Neural cell (in vitro differentiated cells): ENCODE measurements around the gene TBC1D3B. TPM values are rescaled to one million over a fixed set of nuclear protein-coding genes. Genes with fewer than 3 reads are reported as not detected.

Experiments used
- H2AFZ ChIP-seq: fragments of 200-600, 300-800 bp; sonication (generic), shearing (Covaris generic); 2 replicates; pipeline ENCODE4 v1.6.0; 2014; ENCODE audit warnings: low read depth, mild to moderate bottlenecking, antibody characterized with exemption, low read length, moderate library complexity
- H3F3A ChIP-seq: fragments of 200-600 bp; shearing (Covaris generic); 2 replicates; pipeline ENCODE4 v1.6.1; 2016; ENCODE audit warnings: mild to moderate bottlenecking, moderate library complexity, mixed read lengths, antibody characterized with exemption, low read length; ENCODE audit not compliant: insufficient read depth, poor library complexity, severe bottlenecking
- H3K27ac ChIP-seq: fragments of 200-600, 300-800 bp; sonication (generic), shearing (Covaris generic); 2 replicates; pipeline ENCODE4 v1.5.1; 2014; ENCODE audit warnings: mild to moderate bottlenecking, low read length, moderate library complexity
- H3K27me3 ChIP-seq: fragments of 300-800, 200-600 bp; sonication (generic), shearing (Covaris generic); 2 replicates; pipeline ENCODE4 v1.6.0; 2014; ENCODE audit warnings: mild to moderate bottlenecking, low read depth, low read length, moderate library complexity; ENCODE audit not compliant: insufficient read depth
- H3K36me3 ChIP-seq: fragments of 300-800, 200-600 bp; sonication (generic), shearing (Covaris generic); 2 replicates; pipeline ENCODE4 v1.5.1; 2014; ENCODE audit warnings: mild to moderate bottlenecking, antibody characterized with exemption, low read length, moderate library complexity; ENCODE audit not compliant: insufficient read depth
- H3K4me2 ChIP-seq: fragments of 300-800, 200-600 bp; sonication (generic), shearing (Covaris generic); 2 replicates; pipeline ENCODE4 v1.6.0; 2014; ENCODE audit warnings: mild to moderate bottlenecking, low read length
- H3K4me3 ChIP-seq: fragments of 300-800, 200-600 bp; sonication (generic), shearing (Covaris generic); 2 replicates; pipeline ENCODE4 v1.5.1; 2014; ENCODE audit warnings: mild to moderate bottlenecking, low read length, moderate library complexity
- H3K79me2 ChIP-seq: fragments of 200-600 bp; shearing (Covaris generic); replicated peaks from 2 replicates; pipeline ENCODE4 v1.6.0; 2014; ENCODE audit warnings: mild to moderate bottlenecking, low read length, moderate library complexity; ENCODE audit not compliant: insufficient read depth
- H3K9ac ChIP-seq: fragments of 300-800, 200-600 bp; sonication (generic), shearing (Covaris generic); 2 replicates; pipeline ENCODE4 v1.6.1; 2016; ENCODE audit warnings: mild to moderate bottlenecking, low read length, mixed read lengths
- H3K9me2 ChIP-seq: fragments of 200-600 bp; shearing (Covaris generic); 2 replicates; pipeline ENCODE4 v1.6.1; 2016; ENCODE audit warnings: mild to moderate bottlenecking, low read length, mixed read lengths; ENCODE audit not compliant: insufficient read depth
- H3K9me3 ChIP-seq: fragments of 200-600, 300-800 bp; sonication (generic), shearing (Covaris generic); 2 replicates; pipeline ENCODE4 v1.6.1; 2016; ENCODE audit warnings: mild to moderate bottlenecking, mixed run types, low read length, moderate library complexity, mixed read lengths
- H4K20me1 ChIP-seq: fragments of 200-600 bp; shearing (Covaris generic); 2 replicates; pipeline ENCODE4 v1.6.1; 2016; ENCODE audit warnings: mild to moderate bottlenecking, mixed run types; ENCODE audit not compliant: insufficient read depth
- EP300 ChIP-seq: fragments of 450-650 bp; conservative IDR thresholded peaks from 2 replicates; pipeline ENCODE4 v1.6.1; 2014; ENCODE audit warnings: antibody characterized with exemption, mild to moderate bottlenecking, moderate library complexity; ENCODE audit not compliant: poor library complexity, severe bottlenecking
- EZH2 ChIP-seq: fragments of 200-600, 300-800 bp; shearing (Covaris generic), sonication (generic); IDR thresholded peaks from 2 replicates; pipeline ENCODE4 v1.6.1; 2014; ENCODE audit warnings: antibody characterized with exemption, low read length, borderline replicate concordance, mild to moderate bottlenecking; ENCODE audit not compliant: insufficient read depth, poor library complexity, severe bottlenecking
- MXI1 ChIP-seq: fragments of 450-650 bp; conservative IDR thresholded peaks from 2 replicates; pipeline ENCODE4 v1.6.1; 2014; ENCODE audit warnings: antibody characterized with exemption, mild to moderate bottlenecking; ENCODE audit not compliant: poor library complexity, severe bottlenecking
- POLR2AphosphoS5 ChIP-seq: IDR thresholded peaks from 2 replicates; pipeline ENCODE4 v1.6.1; 2012
- RAD21 ChIP-seq: fragments of 450-650 bp; conservative IDR thresholded peaks from 2 replicates; pipeline ENCODE4 v1.6.1; 2014; ENCODE audit warnings: antibody characterized with exemption, mild to moderate bottlenecking, moderate library complexity
- REST ChIP-seq: IDR thresholded peaks from 2 replicates; pipeline ENCODE4 v1.6.1; 2012; ENCODE audit warnings: borderline replicate concordance
- SMC3 ChIP-seq: fragments of 450-650 bp; conservative IDR thresholded peaks from 2 replicates; pipeline ENCODE4 v1.6.1; 2014; ENCODE audit warnings: antibody characterized with exemption, mild to moderate bottlenecking, moderate library complexity; ENCODE audit not compliant: poor library complexity
- TAF1 ChIP-seq: IDR thresholded peaks from 2 replicates; pipeline ENCODE4 v1.6.1; 2012; ENCODE audit warnings: low read depth
- polyA plus RNA-seq: library from polyadenylated mRNA; depleted of rRNA; stranded (reverse); fragments of >200 nt; gene quantifications from 2 replicates; pipeline ENCODE4 v1.2.3, GENCODE V29; 2014
- TF ChIP-seq, protein P1 (sequence below): fragments of 450-650 bp; IDR thresholded peaks from 2 replicates; pipeline ENCODE4 v1.5.1; 2014; ENCODE audit warnings: antibody characterized with exemption, mild to moderate bottlenecking, moderate library complexity; ENCODE audit not compliant: poor library complexity, severe bottlenecking

TBC1D3B gene
- polyA plus RNA-seq, 1 donor from 2014 or later, result 9.8 TPM

DNA sequence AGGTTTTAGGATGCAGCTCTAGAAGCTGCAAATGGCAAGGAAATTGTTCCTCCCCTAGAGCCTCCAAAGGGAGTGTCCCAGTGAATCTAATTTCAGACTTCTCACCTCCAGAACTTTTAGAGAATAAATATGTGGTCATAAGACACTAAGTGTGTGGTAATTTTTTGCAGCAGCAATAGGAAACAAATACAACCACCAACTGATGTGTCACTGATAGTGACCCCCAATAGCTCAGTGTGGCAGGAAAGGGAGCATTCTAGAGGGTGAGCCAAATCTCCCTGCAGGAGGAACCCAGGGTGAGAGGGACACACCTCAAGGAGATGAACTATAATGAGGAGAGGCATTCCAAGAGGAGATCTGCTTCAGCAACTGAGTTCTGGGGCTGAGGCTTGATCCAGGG lies 38.5 kb upstream of the TBC1D3B start:
- no peaks in the 10 kb centered on the region for H3K9me2 ChIP-seq
- no peak overlapping the region for H3K9ac ChIP-seq
- H3K27me3 ChIP-seq, result no peaks in the 10 kb centered on the region
- no peak overlapping the region for H3K4me2 ChIP-seq
- no peak overlapping the region for H2AFZ ChIP-seq
- no peaks in the 10 kb centered on the region for H3F3A ChIP-seq
- no peak overlapping the region for H3K27ac ChIP-seq
- H3K4me3 ChIP-seq, result no peak overlapping the region
- TF ChIP-seq REST, result no peak
- TF ChIP-seq POLR2AphosphoS5, result no peak
- TF ChIP-seq EZH2, result no peak
- no peak for TF ChIP-seq TAF1
- no peak for TF ChIP-seq MXI1
- no peak for TF ChIP-seq RAD21
- TF ChIP-seq SMC3, result no peak
- no peak for TF ChIP-seq EP300
- TF ChIP-seq, protein P1, sequence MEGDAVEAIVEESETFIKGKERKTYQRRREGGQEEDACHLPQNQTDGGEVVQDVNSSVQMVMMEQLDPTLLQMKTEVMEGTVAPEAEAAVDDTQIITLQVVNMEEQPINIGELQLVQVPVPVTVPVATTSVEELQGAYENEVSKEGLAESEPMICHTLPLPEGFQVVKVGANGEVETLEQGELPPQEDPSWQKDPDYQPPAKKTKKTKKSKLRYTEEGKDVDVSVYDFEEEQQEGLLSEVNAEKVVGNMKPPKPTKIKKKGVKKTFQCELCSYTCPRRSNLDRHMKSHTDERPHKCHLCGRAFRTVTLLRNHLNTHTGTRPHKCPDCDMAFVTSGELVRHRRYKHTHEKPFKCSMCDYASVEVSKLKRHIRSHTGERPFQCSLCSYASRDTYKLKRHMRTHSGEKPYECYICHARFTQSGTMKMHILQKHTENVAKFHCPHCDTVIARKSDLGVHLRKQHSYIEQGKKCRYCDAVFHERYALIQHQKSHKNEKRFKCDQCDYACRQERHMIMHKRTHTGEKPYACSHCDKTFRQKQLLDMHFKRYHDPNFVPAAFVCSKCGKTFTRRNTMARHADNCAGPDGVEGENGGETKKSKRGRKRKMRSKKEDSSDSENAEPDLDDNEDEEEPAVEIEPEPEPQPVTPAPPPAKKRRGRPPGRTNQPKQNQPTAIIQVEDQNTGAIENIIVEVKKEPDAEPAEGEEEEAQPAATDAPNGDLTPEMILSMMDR, result no peak
- H3K9me3 ChIP-seq, result no peaks in the 10 kb centered on the region
- H3K79me2 ChIP-seq, result no peaks in the 10 kb centered on the region
- H4K20me1 ChIP-seq, result no peaks in the 10 kb centered on the region
- no peaks in the 10 kb centered on the region for H3K36me3 ChIP-seq

DNA sequence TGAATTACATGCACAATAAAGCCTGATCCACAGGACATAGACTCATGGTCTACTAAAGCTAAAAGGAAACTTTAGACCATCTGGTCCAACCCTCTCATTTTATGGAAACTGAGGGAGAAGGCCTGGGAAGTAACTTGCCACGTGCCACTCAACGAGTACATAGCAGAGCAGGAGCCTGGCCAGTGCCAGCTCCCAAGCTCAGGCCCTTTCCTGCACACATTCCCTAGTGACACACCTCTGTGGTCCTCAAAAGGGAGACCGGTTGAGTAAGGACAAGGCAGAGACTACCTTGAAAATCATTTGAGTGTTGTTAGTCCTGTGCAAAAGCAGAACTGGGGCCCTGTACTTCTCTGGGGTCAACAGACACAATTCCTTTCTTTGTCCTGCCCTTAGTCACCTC lies 37.3 kb upstream of the TBC1D3B start:
- no peaks in the 10 kb centered on the region for H3K27me3 ChIP-seq
- no peaks in the 10 kb centered on the region for H3K9me2 ChIP-seq
- no peaks in the 10 kb centered on the region for H3F3A ChIP-seq
- no peak overlapping the region for H3K4me3 ChIP-seq
- no peaks in the 10 kb centered on the region for H3K9me3 ChIP-seq
- H4K20me1 ChIP-seq, result no peaks in the 10 kb centered on the region
- H3K4me2 ChIP-seq, result no peak overlapping the region
- no peaks in the 10 kb centered on the region for H3K79me2 ChIP-seq
- H3K9ac ChIP-seq, result no peak overlapping the region
- H3K27ac ChIP-seq, result no peak overlapping the region
- TF ChIP-seq MXI1 (no peak), TAF1 (no peak), RAD21 (no peak), POLR2AphosphoS5 (no peak), SMC3 (no peak), EZH2 (no peak), EP300 (no peak), REST (no peak)
- TF ChIP-seq, protein P1, result no peak
- no peaks in the 10 kb centered on the region for H3K36me3 ChIP-seq
- no peak overlapping the region for H2AFZ ChIP-seq
